IPS-18c (cell line): ENCODE measurements around the gene PMAIP1.
"Not testable (repeated sequence)": the region's sequence is repeated elsewhere in the genome, so short reads cannot be mapped to it uniquely, and the experiment has no call there.

Source experiments
- H3K4me3 ChIP-seq: 2 replicates; pipeline ENCODE4 v1.7.0; 2013; ENCODE audit warnings: low read depth, mild to moderate bottlenecking, low read length, moderate library complexity; ENCODE audit not compliant: insufficient read depth
- H3K9me3 ChIP-seq: one replicate; pipeline ENCODE4 v1.6.1; 2013; ENCODE audit warnings: mild to moderate bottlenecking, low read length, moderate library complexity; ENCODE audit not compliant: control insufficient read depth, insufficient read depth

PMAIP1 gene

GRCh38 chr18:59899298-59900221 lies at the start of gene PMAIP1:
TSS of gene PMAIP1 (plus strand) at chr18:59899996. CDS start at chr18:59900178, 182 bp downstream.
- Histone ChIP-seq H3K9me3 (no peaks in the 10 kb centered on the region), H3K4me3 (peak within 1 kb of the TSS; percentile 89)

- H3K4me3 ChIP-seq: no peak overlapping the region
- no peaks in the 10 kb centered on the region for H3K9me3 ChIP-seq
Measured at GRCh38 chr18:59851784-59852399, 47.9 kb upstream of the PMAIP1 start.

GRCh38 chr18:59852548-59852947 lies 47.2 kb upstream of the PMAIP1 start:
- Histone ChIP-seq H3K9me3 (no peaks in the 10 kb centered on the region), H3K4me3 (no peak overlapping the region)

- Histone ChIP-seq H3K9me3 (no peaks in the 10 kb centered on the region), H3K4me3 (no peak overlapping the region)
Measured at GRCh38 chr18:59853380-59853779, 46.4 kb upstream of the PMAIP1 start.

- not testable (repeated sequence) for H3K9me3 ChIP-seq, H3K4me3 ChIP-seq
Measured at GRCh38 chr18:59853988-59854387, 45.8 kb upstream of the PMAIP1 start.

GRCh38 chr18:59861009-59861408 lies 38.8 kb upstream of the PMAIP1 start:
- Histone ChIP-seq H3K4me3 (no peak overlapping the region), H3K9me3 (peaks cover 2% of the 10 kb centered on the region)

GRCh38 chr18:59861963-59862819 lies 37.6 kb upstream of the PMAIP1 start:
- Histone ChIP-seq H3K9me3 (peaks cover 2% of the 10 kb centered on the region), H3K4me3 (no peak overlapping the region)

GRCh38 chr18:59865241-59865986 lies 34.4 kb upstream of the PMAIP1 start:
- Histone ChIP-seq H3K9me3 (peaks cover 2% of the 10 kb centered on the region), H3K4me3 (no peak overlapping the region)

- H3K4me3 ChIP-seq: no peak overlapping the region
- H3K9me3 ChIP-seq: no peaks in the 10 kb centered on the region
Measured at GRCh38 chr18:59866551-59867269, 33.1 kb upstream of the PMAIP1 start.

GRCh38 chr18:59867337-59868104 lies 32.3 kb upstream of the PMAIP1 start:
- Histone ChIP-seq H3K4me3 (no peak overlapping the region), H3K9me3 (no peaks in the 10 kb centered on the region)

- Histone ChIP-seq H3K9me3 (no peaks in the 10 kb centered on the region), H3K4me3 (no peak overlapping the region)
Measured at GRCh38 chr18:59870623-59871130, 29.1 kb upstream of the PMAIP1 start.

GRCh38 chr18:59871711-59872362 lies 28.0 kb upstream of the PMAIP1 start:
- no peak overlapping the region for H3K4me3 ChIP-seq
- no peaks in the 10 kb centered on the region for H3K9me3 ChIP-seq

GRCh38 chr18:59873641-59874040 lies 26.2 kb upstream of the PMAIP1 start:
- Histone ChIP-seq H3K9me3 (no peaks in the 10 kb centered on the region), H3K4me3 (no peak overlapping the region)

- H3K4me3 ChIP-seq: no peak overlapping the region
- H3K9me3 ChIP-seq: no peaks in the 10 kb centered on the region
Measured at GRCh38 chr18:59874166-59874565, 25.6 kb upstream of the PMAIP1 start.

GRCh38 chr18:59876310-59876626 lies 23.5 kb upstream of the PMAIP1 start:
- Histone ChIP-seq H3K9me3 (no peaks in the 10 kb centered on the region), H3K4me3 (no peak overlapping the region)
